Stimulated activated CD4-positive, alpha-beta T cell treated with anti-CD3 and anti-CD28 coated beads, Interleukin-15, amount 100 ng/mL, for 1 hour (primary cell): ENCODE data around the gene VSTM2L.
"Not testable (repeated sequence)": the region's sequence is repeated elsewhere in the genome, so short reads cannot be mapped to it uniquely, and the experiment has no call there.

Source experiments
- DNase-seq, 2 donors: peaks; one replicate each; pipeline ENCODE4 v3.0.0-alpha.2; 2020; ENCODE audit warnings: low read depth in 1 of 2, low spot score in 1 of 2

VSTM2L gene

GRCh38 chr20:37902504-37903313 lies at the start of gene VSTM2L:
Gene VSTM2L (plus strand): TSS chr20:37903127. CDS start chr20:37903351, 224 bp downstream.
- no peak for DNase-seq

GRCh38 chr20:37853823-37854375 lies 49.0 kb upstream of the VSTM2L start:
- no peak for DNase-seq

- DNase-seq, result not testable (repeated sequence)
Measured at GRCh38 chr20:37856034-37856433, 46.9 kb upstream of the VSTM2L start.

- DNase-seq, result no peak
Measured at GRCh38 chr20:37856932-37857660, 45.8 kb upstream of the VSTM2L start.

GRCh38 chr20:37859406-37860171 lies 43.3 kb upstream of the VSTM2L start:
- no peak for DNase-seq

GRCh38 chr20:37863289-37863688 lies 39.6 kb upstream of the VSTM2L start:
- no peak for DNase-seq

GRCh38 chr20:37864298-37864697 lies 38.6 kb upstream of the VSTM2L start:
- no peak for DNase-seq

- no peak for DNase-seq
Measured at GRCh38 chr20:37866051-37866450, 36.9 kb upstream of the VSTM2L start.

- no peak for DNase-seq
Measured at GRCh38 chr20:37867289-37868195, 35.4 kb upstream of the VSTM2L start.

GRCh38 chr20:37868851-37869333 lies 34.0 kb upstream of the VSTM2L start:
- no peak for DNase-seq

- DNase-seq, result no peak
Measured at GRCh38 chr20:37869334-37869861, 33.5 kb upstream of the VSTM2L start.

- no peak for DNase-seq
Measured at GRCh38 chr20:37870294-37870693, 32.6 kb upstream of the VSTM2L start.

- no peak for DNase-seq
Measured at GRCh38 chr20:37871751-37872150, 31.2 kb upstream of the VSTM2L start.

- DNase-seq, result no peak
Measured at GRCh38 chr20:37872161-37872560, 30.8 kb upstream of the VSTM2L start.

- DNase-seq, result no peak
Measured at GRCh38 chr20:37873884-37874283, 29.0 kb upstream of the VSTM2L start.

- no peak for DNase-seq
Measured at GRCh38 chr20:37875460-37876175, 27.3 kb upstream of the VSTM2L start.

GRCh38 chr20:37876863-37877262 lies 26.1 kb upstream of the VSTM2L start:
- DNase-seq, result no peak

GRCh38 chr20:37877832-37878772 lies 24.8 kb upstream of the VSTM2L start:
- no peak for DNase-seq
